Activated gamma-delta T cell (primary cell): ENCODE data around the gene PARD3B.

Experiments
- DNase-seq: peaks from one replicate; lab custom pipeline; 2025; lab: John Stamatoyannopoulos, UW

Gene PARD3B

GRCh38 chr2:204586444-204587180 lies 41.3 kb downstream of the PARD3B start:
- no peak for DNase-seq

GRCh38 chr2:204590063-204590462 lies 44.8 kb downstream of the PARD3B start:
- DNase-seq = no peak

- no peak for DNase-seq
Measured at GRCh38 chr2:204591225-204591624, 46.0 kb downstream of the PARD3B start.

- no peak for DNase-seq
Measured at GRCh38 chr2:204604061-204604460, 58.8 kb downstream of the PARD3B start.

- no peak for DNase-seq
Measured at GRCh38 chr2:204608237-204608939, 63.1 kb downstream of the PARD3B start.

- DNase-seq = no peak
Measured at GRCh38 chr2:204611017-204611631, 65.8 kb downstream of the PARD3B start.

- no peak for DNase-seq
Measured at GRCh38 chr2:204611764-204612163, 66.5 kb downstream of the PARD3B start.

- no peak for DNase-seq
Measured at GRCh38 chr2:204613635-204614034, 68.4 kb downstream of the PARD3B start.

- DNase-seq = no peak
Measured at GRCh38 chr2:204615456-204615855, 70.2 kb downstream of the PARD3B start.

GRCh38 chr2:204625135-204625534 lies 79.9 kb downstream of the PARD3B start:
- no peak for DNase-seq

- no peak for DNase-seq
Measured at GRCh38 chr2:204628926-204629712, 83.8 kb downstream of the PARD3B start.

GRCh38 chr2:204632410-204632809 lies 87.1 kb downstream of the PARD3B start:
- DNase-seq = no peak

GRCh38 chr2:204634564-204634963 lies 89.3 kb downstream of the PARD3B start:
- DNase-seq = no peak

- DNase-seq = no peak
Measured at GRCh38 chr2:204635478-204635877, 90.2 kb downstream of the PARD3B start.

- DNase-seq = no peak
Measured at GRCh38 chr2:204638471-204639194, 93.4 kb downstream of the PARD3B start.

GRCh38 chr2:204643326-204643725 lies 98.1 kb downstream of the PARD3B start:
- no peak for DNase-seq

GRCh38 chr2:204645018-204645773 lies 99.9 kb downstream of the PARD3B start:
- DNase-seq = no peak

GRCh38 chr2:204647626-204648025 lies 102.4 kb downstream of the PARD3B start:
- DNase-seq = no peak

GRCh38 chr2:204650611-204651010 lies 105.3 kb downstream of the PARD3B start:
- DNase-seq = no peak

- DNase-seq = no peak
Measured at GRCh38 chr2:204652063-204652462, 106.8 kb downstream of the PARD3B start.

- DNase-seq = no peak
Measured at GRCh38 chr2:204654669-204655068, 109.4 kb downstream of the PARD3B start.
